Measurements from ENCODE around the gene MAP2K7. TPM values are rescaled to one million over a fixed set of nuclear protein-coding genes. Genes with fewer than 3 reads are reported as not detected.

The MAP2K7 gene
- total RNA-seq (2012; rRNA removed) (3.9 and 4.1 TPM in 2 replicates), polyA plus RNA-seq (2012; rRNA removed) (15.6 TPM in 2 replicates), Bru-seq, nascent RNA (percentile 72 among the genes with signal in this experiment), BruChase-seq, experiment 1, labeled RNA remaining after a 6-hour chase (percentile 79 among the genes with signal in this experiment), BruChase-seq, experiment 2, labeled RNA remaining after a 2-hour chase (percentile 84 among the genes with signal in this experiment)
- 4.4 and 11.5 TPM in 2 replicates for polyA plus RNA-seq (2012; cell fraction: cytosol; rRNA removed)
- polyA plus RNA-seq (2012; cell fraction: nucleus; rRNA removed; ENCODE audit: low replicate concordance) = 49.0 and 68.0 TPM in 2 replicates
- long read RNA-seq, partial matches to known transcripts = 5 of 18 reads
- long read RNA-seq, other reads (novel, unspliced or antisense) = 10 of 18 reads

GRCh38 chr19:7903244-7904073 is at the start of gene MAP2K7:
MAP2K7 (plus strand) TSS chr19:7903877; CDS start chr19:7903945, 68 bp downstream.
- dilution Hi-C loops (cut with HindIII; ENCODE audit: low sequenced_read_pairs, unreplicated experiment) = no loop called here
- WGBS, 2 experiments (ENCODE audit: extremely low coverage in 2 of 2, insufficient read length in 1 of 2) = 0% methylated on average over 36 of the region's 89 CpGs; no CpG with 5 or more reads in 1 of the 2 experiments
- no peak for TF ChIP-seq MAFK (IDR thresholded peaks at IDR 0.05; ENCODE audit: low read depth, low read length)
- peak; percentile 52; the same call in 1 of the 2 replicates for TF ChIP-seq USF2 (IDR thresholded peaks at IDR 0.05; ENCODE audit: low read depth, low read length)
- TF ChIP-seq CEBPB (IDR thresholded peaks at IDR 0.05; ENCODE audit: low read depth, low read length) = peak; percentile 76
- no peak for TF ChIP-seq CHD1 (IDR thresholded peaks at IDR 0.05; ENCODE audit: low read depth, low read length)
- TF ChIP-seq CTCF (conservative IDR thresholded peaks at IDR 0.05; ENCODE audit: low read depth, low read length) = peak; percentile 80
- TF ChIP-seq RAD21 (IDR thresholded peaks at IDR 0.05; ENCODE audit: low read length) = peak; percentile 51
- TF ChIP-seq RCOR1 (IDR thresholded peaks at IDR 0.05; ENCODE audit: insufficient replicate concordance, low read length) = no peak
- peak; percentile 69; the same call in 1 of the 2 replicates for TF ChIP-seq MAZ (IDR thresholded peaks at IDR 0.05; ENCODE audit: borderline replicate concordance, low read depth, low read length)
- TF ChIP-seq POLR2A (IDR thresholded peaks at IDR 0.05; ENCODE audit: low read depth, low read length) = peak; percentile 86
- TF ChIP-seq FOS (IDR thresholded peaks at IDR 0.05; ENCODE audit: low read depth, low read length) = peak; percentile 31; the same call in 1 of the 2 replicates
- TF ChIP-seq MXI1 (IDR thresholded peaks at IDR 0.05; ENCODE audit: borderline replicate concordance, low read depth, low read length) = peak; percentile 34; the same call in 1 of the 2 replicates
- TF ChIP-seq BHLHE40 (IDR thresholded peaks at IDR 0.05; ENCODE audit: low read depth, low read length) = peak; percentile 81
- no peak for TF ChIP-seq RFX5 (IDR thresholded peaks at IDR 0.05; ENCODE audit: low read depth, low read length)

More at GRCh38 chr19:7903244-7904073, at the start of gene MAP2K7:
- Histone ChIP-seq H3K4me2 (ENCODE audit: low read depth, low read length) (peak within 1 kb of the TSS; percentile 96), H3K14ac (replicated peaks; ENCODE audit: low read depth, low read length) (peak within 1 kb of the TSS; percentile 99), H2AK5ac (ENCODE audit: low read depth, low read length) (peak within 1 kb of the TSS; percentile 99), H3K56ac (ENCODE audit: extremely low read depth, insufficient read depth, low read length) (peak within 1 kb of the TSS; percentile 92), H2AK9ac (replicated peaks; ENCODE audit: low read depth, low read length, poor library complexity) (peak within 1 kb of the TSS; percentile 98), H3K27ac (ENCODE audit: insufficient read depth, low read length) (peak within 1 kb of the TSS; percentile 91), H2BK15ac (ENCODE audit: low read depth, low read length) (no peak within 1 kb of the TSS; the same call in 2 of the 3 replicates), H3K9me1 (ENCODE audit: insufficient read depth, low read length) (peaks cover 11% of the 10 kb centered on the region), H2AFZ (replicated peaks; ENCODE audit: low read length, poor library complexity) (peak within 1 kb of the TSS; percentile 100), H2BK120ac (ENCODE audit: low read depth, low read length) (peak within 1 kb of the TSS; percentile 56; the same call in 1 of the 2 replicates), H4K8ac (ENCODE audit: low read depth in 2 of 2, low read length in 2 of 2) (peak within 1 kb of the TSS; percentile 72 to 95), H2BK20ac (ENCODE audit: low read depth, low read length) (no peak within 1 kb of the TSS), H3K23ac (ENCODE audit: low read depth, low read length) (peak within 1 kb of the TSS; percentile 91), H4K20me1 (ENCODE audit: insufficient read depth, low read length) (peaks cover 40% of the 10 kb centered on the region), H3K36me3 (ENCODE audit: control insufficient read depth, insufficient read depth, low read length) (peaks cover 20% of the 10 kb centered on the region), H3K4ac (ENCODE audit: low read depth, low read length) (peak within 1 kb of the TSS; percentile 93), H3K9ac (ENCODE audit: low read depth, low read length) (peak within 1 kb of the TSS; percentile 93), H3K4me3 (ENCODE audit: insufficient read depth, low read depth, low read length) (peak within 1 kb of the TSS; percentile 66), H4K91ac (ENCODE audit: insufficient read depth, low read depth, low read length) (peak within 1 kb of the TSS; percentile 94), H3K27me3 (ENCODE audit: control insufficient read depth, insufficient read depth, low read length) (no peaks in the 10 kb centered on the region), H2BK5ac (ENCODE audit: low read depth, low read length, poor library complexity, severe bottlenecking) (peak within 1 kb of the TSS; percentile 90), H3K9me3 (ENCODE audit: control insufficient read depth, insufficient read depth, low read length) (no peaks in the 10 kb centered on the region), H3K4me1 (ENCODE audit: control insufficient read depth, insufficient read depth, low read length) (peaks cover 10% of the 10 kb centered on the region), H3K79me1 (ENCODE audit: low read depth in 1 of 2, low read length in 2 of 2) (peaks cover 14 to 46% of the 10 kb centered on the region in 2 experiments; a peak in 3 of 4 replicates), H4K5ac (ENCODE audit: low read depth, low read length) (peak within 1 kb of the TSS; percentile 75), H3K18ac (ENCODE audit: low read depth, low read length) (peak within 1 kb of the TSS; percentile 60)
- in situ Hi-C loops (cut with MboI; ENCODE audit: low sequenced_read_pairs) = no loop called here
- intact Hi-C loops (cut with micrococcal nuclease) = no loop called here
- ChIA-PET CTCF (interaction anchor here (0.7 to 1.6 kb wide), 4 partner anchors 11 to 34 kb away, joined by 3 to 7 read pairs (median 6); partner anchors contain the start of genes LRRC8E and SNAPC2), POLR2A (ENCODE audit: unreplicated experiment) (interaction anchor here (0.5 to 1.6 kb wide), 4 partner anchors 9 to 466 kb away, joined by 3 to 14 read pairs (median 4); partner anchors contain the start of gene SNAPC2)
- ATAC-seq (ENCODE audit: low read depth) (peak; percentile 91), DNase-seq (peak; percentile 99)
- no TSS peak for BruUV-seq (replicated peaks)
